PC-3 (cell line): Measurements from ENCODE around the gene HSD17B11.

Experiments
- CTCF ChIP-seq: fragments of 300-600 bp; sonication (generic); conservative IDR thresholded peaks from 2 replicates; pipeline ENCODE4 v1.5.1; 2017; ENCODE audit warnings: antibody characterized with exemption, low read depth, mild to moderate bottlenecking, low read length
- EZH2 ChIP-seq: fragments of 300-600 bp; sonication (generic); IDR thresholded peaks from one replicate; pipeline ENCODE4 v1.6.1; 2017; ENCODE audit warnings: antibody characterized with exemption, mild to moderate bottlenecking, low read length; ENCODE audit not compliant: unreplicated experiment

GRCh38 chr4:87306056-87306455, 84.9 kb downstream of the HSD17B11 start:
- TF ChIP-seq CTCF (no peak), EZH2 (no peak)
